HG03139 (cell line): ENCODE data around the gene KANSL1.

Experiments
- ATAC-seq: cut with Tn5 transposase; IDR thresholded peaks from one replicate; pipeline ENCODE4 v1.9.1; 2021; ENCODE audit not compliant: unreplicated experiment

Gene KANSL1

GRCh38 chr17:45987706-45988105, 205.5 kb downstream of the KANSL1 start:
- no peak for ATAC-seq

- no peak for ATAC-seq
Observed at GRCh38 chr17:45986056-45986455, 207.2 kb downstream of the KANSL1 start.

GRCh38 chr17:45985447-45985846, 207.8 kb downstream of the KANSL1 start:
- no peak for ATAC-seq

- ATAC-seq = no peak
Observed at GRCh38 chr17:45984368-45984767, 208.9 kb downstream of the KANSL1 start.

GRCh38 chr17:45983614-45984310, 209.5 kb downstream of the KANSL1 start:
- ATAC-seq = no peak

- no peak for ATAC-seq
Observed at GRCh38 chr17:45982791-45983613, 210.2 kb downstream of the KANSL1 start.

GRCh38 chr17:45981306-45981705, 211.9 kb downstream of the KANSL1 start:
- no peak for ATAC-seq

GRCh38 chr17:45980855-45981254, 212.4 kb downstream of the KANSL1 start:
- ATAC-seq = no peak
